Cardiac muscle cell (in vitro differentiated cells and primary cell): ENCODE measurements around the gene ELF5. TPM values are rescaled to one million over a fixed set of nuclear protein-coding genes. Genes with fewer than 3 reads are reported as not detected.

Experiments used
- DNase-seq, 2 donors: peaks; one replicate each; pipeline versions ENCODE4 v3.0.0 to v3.0.0-alpha.2; 2010 to 2017; ENCODE audit warnings: low read depth in 1 of 2, low spot score in 1 of 2
- H3K27ac ChIP-seq: fragments of 200-600 bp; sonication (generic); 2 replicates; pipeline ENCODE4 v1.5.1; 2016
- H3K27me3 ChIP-seq: fragments of 200-600 bp; sonication (generic); 2 replicates; pipeline ENCODE4 v1.6.0; 2016; ENCODE audit warnings: control low read depth
- H3K36me3 ChIP-seq: fragments of 200-600 bp; sonication (generic); 2 replicates; pipeline ENCODE4 v1.5.1; 2016; ENCODE audit warnings: control low read depth
- H3K4me1 ChIP-seq: fragments of 200-600 bp; sonication (generic); 2 replicates; pipeline ENCODE4 v1.8.1; 2017; ENCODE audit warnings: low read depth, mild to moderate bottlenecking, mixed run types
- H3K4me3 ChIP-seq: fragments of 200-600 bp; sonication (generic); 2 replicates; pipeline ENCODE4 v1.5.1; 2016; ENCODE audit warnings: mild to moderate bottlenecking
- H3K9me3 ChIP-seq: fragments of 200-600 bp; sonication (generic); 2 replicates; pipeline ENCODE4 v1.5.1; 2017; ENCODE audit warnings: low read depth, mild to moderate bottlenecking, control low read depth
- CTCF ChIP-seq: IDR thresholded peaks from 2 replicates; pipeline ENCODE4 v1.5.1; 2012; ENCODE audit warnings: low read depth, mild to moderate bottlenecking, low read length
- polyA plus RNA-seq: library from polyadenylated mRNA; unstranded; fragments of >200 nt; fragmentation: Nextera tagmentation; extraction: Ambion mirVana; gene quantifications from 2 replicates; pipeline ENCODE4 v1.2.1, GENCODE V29; 2016
- total RNA-seq: library from RNA; depleted of rRNA; stranded (reverse); fragments of >200 nt; gene quantifications from 2 replicates; pipeline ENCODE4 v1.2.3, GENCODE V29; 2016

The ELF5 gene
- total and polyA plus RNA-seq, 2 experiments from 2014 or later, result not detected

- TF ChIP-seq CTCF, result no peak
- H3K27ac ChIP-seq, result no peak overlapping the region
- no peaks in the 10 kb centered on the region for H3K4me1 ChIP-seq
- DNase-seq, result no peak
- no peak overlapping the region for H3K4me3 ChIP-seq
- H3K36me3 ChIP-seq, result peaks cover 22% of the 10 kb centered on the region
- H3K27me3 ChIP-seq, result no peaks in the 10 kb centered on the region
- H3K9me3 ChIP-seq, result no peaks in the 10 kb centered on the region
Observed at GRCh38 chr11:34461215-34461614, 52.4 kb downstream of the ELF5 start.

- H3K36me3 ChIP-seq, result peaks cover 17% of the 10 kb centered on the region
- no peak for TF ChIP-seq CTCF
- no peaks in the 10 kb centered on the region for H3K9me3 ChIP-seq
- H3K27ac ChIP-seq, result no peak overlapping the region
- H3K4me3 ChIP-seq, result no peak overlapping the region
- DNase-seq, result no peak
- H3K4me1 ChIP-seq, result peaks cover under 1% of the 10 kb centered on the region
- no peaks in the 10 kb centered on the region for H3K27me3 ChIP-seq
Observed at GRCh38 chr11:34460278-34460677, 53.3 kb downstream of the ELF5 start.

DNA sequence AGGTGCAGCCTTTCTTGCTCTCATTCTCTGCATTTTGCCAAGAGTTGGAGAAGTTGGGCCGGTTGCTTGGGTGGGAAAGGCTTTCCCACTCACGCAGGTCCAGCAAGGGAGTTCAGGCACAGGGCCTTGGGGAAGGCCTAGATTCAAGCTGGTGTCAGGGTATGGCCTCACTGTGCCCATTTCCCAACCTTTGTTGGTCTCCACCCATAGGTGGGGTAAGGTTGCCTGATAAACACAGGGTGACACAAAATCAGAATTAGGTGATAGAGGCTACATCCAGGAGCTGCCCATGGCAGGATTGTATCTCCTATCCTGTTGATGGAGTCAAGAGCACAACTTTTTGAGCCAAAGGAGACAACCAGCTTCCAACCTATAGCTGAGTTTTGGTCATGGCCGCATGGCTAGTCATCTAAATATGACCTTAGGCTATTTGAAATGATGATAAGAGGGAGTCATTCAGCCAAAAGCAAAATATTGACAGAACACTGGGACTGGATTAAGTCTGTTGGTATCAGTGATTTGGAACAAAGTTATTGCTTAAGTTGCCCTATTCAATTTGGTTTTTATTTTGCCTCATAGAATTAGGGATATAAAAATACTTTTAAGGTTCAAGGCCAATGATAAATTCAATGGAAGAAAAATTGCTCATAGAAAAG is 54.0 kb downstream of the ELF5 start:
- Histone ChIP-seq H3K4me1 (peaks cover 7% of the 10 kb centered on the region), H3K4me3 (no peak overlapping the region), H3K27ac (no peak overlapping the region), H3K9me3 (no peaks in the 10 kb centered on the region), H3K36me3 (peaks cover 19% of the 10 kb centered on the region), H3K27me3 (no peaks in the 10 kb centered on the region)
- TF ChIP-seq CTCF, result no peak
- no peak for DNase-seq

GRCh38 chr11:34458525-34458924 is 55.1 kb downstream of the ELF5 start:
- Histone ChIP-seq H3K4me1 (peaks cover 13% of the 10 kb centered on the region), H3K36me3 (peaks cover 23% of the 10 kb centered on the region), H3K27ac (no peak overlapping the region), H3K27me3 (no peaks in the 10 kb centered on the region), H3K4me3 (no peak overlapping the region), H3K9me3 (no peaks in the 10 kb centered on the region)
- DNase-seq, result no peak
- TF ChIP-seq CTCF, result no peak

- no peak for DNase-seq
- Histone ChIP-seq H3K27me3 (no peaks in the 10 kb centered on the region), H3K4me3 (no peak overlapping the region), H3K36me3 (peaks cover 26% of the 10 kb centered on the region), H3K9me3 (no peaks in the 10 kb centered on the region), H3K4me1 (peaks cover 13% of the 10 kb centered on the region), H3K27ac (no peak overlapping the region)
- no peak for TF ChIP-seq CTCF
Observed at GRCh38 chr11:34457607-34458006, 56.0 kb downstream of the ELF5 start.
